Upper lobe of left lung (tissue), 6 donors: ENCODE measurements around the gene ADI1. TPM values are rescaled to one million over a fixed set of nuclear protein-coding genes. Genes with fewer than 3 reads are reported as not detected.

Source experiments
- ATAC-seq, 2 donors: fragments of 200-7000 bp; cut with Tn5 transposase; one replicate each; pipeline ENCODE4 v1.9.1; 2022; ENCODE audit warnings: mild to moderate bottlenecking in 2 of 2, moderate library complexity in 2 of 2; ENCODE audit not compliant: low FRiP score in 2 of 2
- DNase-seq, 2 donors: peaks; one replicate each; pipeline ENCODE4 v3.0.0-alpha.2; 2019 to 2020
- H3K27ac ChIP-seq, 4 donors: fragments of 200-600 bp; sonication (generic); one replicate each; pipeline ENCODE4 v1.5.1; 2016 to 2019
- H3K27me3 ChIP-seq, 4 donors: fragments of 200-600 bp; sonication (generic); one replicate each; pipeline ENCODE4 v1.5.1; 2017 to 2019
- H3K36me3 ChIP-seq, 4 donors: fragments of 200-600 bp; sonication (generic); one replicate each; pipeline ENCODE4 v1.5.1; 2016 to 2019
- H3K4me1 ChIP-seq, 4 donors: fragments of 200-600 bp; sonication (generic); one replicate each; pipeline ENCODE4 v1.5.1; 2018 to 2019
- H3K4me3 ChIP-seq, 4 donors: fragments of 200-600 bp; sonication (generic); one replicate each; pipeline ENCODE4 v1.5.1; 2017 to 2019; ENCODE audit warnings: mild to moderate bottlenecking in 2 of 4, moderate library complexity in 1 of 4
- H3K9me3 ChIP-seq, 4 donors: fragments of 200-600 bp; sonication (generic); one replicate each; pipeline ENCODE4 v1.5.1; 2018 to 2019
- CTCF ChIP-seq, 6 experiments: fragments of 450-650 bp in 4 of 6; fragments of 200-600 bp in 2 of 6; sonication (generic) in 2 of 6; IDR thresholded peaks; one replicate each; pipeline ENCODE4 v1.5.1; 2016 to 2019; ENCODE audit warnings: antibody characterized with exemption in 6 of 6
- EP300 ChIP-seq, 4 donors: sonication (generic); formaldehyde crosslinking; IDR thresholded peaks; one replicate each; pipeline ENCODE4 v1.5.1; 2017; ENCODE audit warnings: antibody characterized with exemption in 4 of 4, control low read depth in 2 of 4
- POLR2A ChIP-seq, 4 donors: fragments of 450-650 bp; IDR thresholded peaks; one replicate each; pipeline ENCODE4 v1.5.1; 2016 to 2017; ENCODE audit warnings: antibody characterized with exemption in 4 of 4, mild to moderate bottlenecking in 2 of 4
- POLR2AphosphoS5 ChIP-seq, 2 donors: sonication (generic); formaldehyde crosslinking; IDR thresholded peaks; one replicate each; pipeline ENCODE4 v1.5.1; 2017; ENCODE audit warnings: antibody characterized with exemption in 2 of 2
- WGBS, 2 donors: methylation state at CpG; one replicate each; pipeline ENCODE4 v1.1.5; 2017 to 2018; 5-methylcytosine and 5-hydroxymethylcytosine counted together
- total RNA-seq, 6 donors: library from RNA; depleted of rRNA in 4 of 6; stranded (reverse); fragments of >200 nt in 4 of 6; gene quantifications; one replicate each; pipeline versions ENCODE4 v1.1.0 to v1.2.1, GENCODE V29; 2016 to 2021
- donor health status: DM: no; HTN: no; CAD: no; lungs with moderate emphysema.
- donor health status: DM: no; HTN: yes; CAD: no; lungs with severe emphysema.

The ADI1 gene
- total RNA-seq, 6 donors from 2014 or later: 40.9 to 87.3 (median 77.3) TPM

GRCh38 chr2:3545788-3546478, 26.6 kb upstream of the ADI1 start:
- no peak for DNase-seq
- H3K27me3 ChIP-seq: no peaks in the 10 kb centered on the region
- 93 to 94% methylated on average over 10 of the region's 10 CpGs for whole genome bisulfite sequencing, 2 donors

GRCh38 chr2:3543023-3543683, 23.8 kb upstream of the ADI1 start:
- no peak overlapping the region for H3K4me3 ChIP-seq
- H3K4me1 ChIP-seq: no peaks in the 10 kb centered on the region
- DNase-seq (no peak), ATAC-seq (no peak)
- H3K27ac ChIP-seq: no peak overlapping the region
- H3K36me3 ChIP-seq: peaks cover 25 to 83% (median 61%) of the 10 kb centered on the region in 4 donors
- no peaks in the 10 kb centered on the region for H3K9me3 ChIP-seq
- TF ChIP-seq POLR2AphosphoS5 (IDR thresholded peaks at IDR 0.05) (no peak), POLR2A (IDR thresholded peaks at IDR 0.05) (no peak), EP300 (IDR thresholded peaks at IDR 0.05) (no peak), CTCF (IDR thresholded peaks at IDR 0.05) (no peak)
- no peaks in the 10 kb centered on the region for H3K27me3 ChIP-seq
- WGBS, 2 donors: 81 to 82% methylated on average over 6 of the region's 6 CpGs

More at GRCh38 chr2:3545788-3546478, 26.6 kb upstream of the ADI1 start:
- Histone ChIP-seq H3K4me1 (no peaks in the 10 kb centered on the region), H3K27ac (no peak overlapping the region), H3K4me3 (no peak overlapping the region), H3K36me3 (peaks cover 42 to 100% (median 79%) of the 10 kb centered on the region in 4 donors), H3K9me3 (no peaks in the 10 kb centered on the region)
- ATAC-seq: no peak
- TF ChIP-seq POLR2A (IDR thresholded peaks at IDR 0.05): no peak
- TF ChIP-seq POLR2AphosphoS5 (IDR thresholded peaks at IDR 0.05): no peak
- TF ChIP-seq CTCF (IDR thresholded peaks at IDR 0.05): no peak
- no peak for TF ChIP-seq EP300 (IDR thresholded peaks at IDR 0.05)

GRCh38 chr2:3542107-3542506, 22.8 kb upstream of the ADI1 start:
- Histone ChIP-seq H3K4me3 (no peak overlapping the region), H3K27ac (no peak overlapping the region), H3K4me1 (no peaks in the 10 kb centered on the region), H3K36me3 (peaks cover 24 to 72% (median 51%) of the 10 kb centered on the region in 4 donors), H3K9me3 (no peaks in the 10 kb centered on the region), H3K27me3 (no peaks in the 10 kb centered on the region)
- DNase-seq (no peak), ATAC-seq (no peak)
- TF ChIP-seq EP300 (IDR thresholded peaks at IDR 0.05) (no peak), POLR2AphosphoS5 (IDR thresholded peaks at IDR 0.05) (no peak), POLR2A (IDR thresholded peaks at IDR 0.05) (no peak), CTCF (IDR thresholded peaks at IDR 0.05) (no peak)
- WGBS, 2 donors: 91 to 95% methylated on average over 5 of the region's 5 CpGs

GRCh38 chr2:3539836-3540235, 20.5 kb upstream of the ADI1 start:
- Histone ChIP-seq H3K27ac (no peak overlapping the region), H3K4me1 (peaks cover 7 to 20% (median 15%) of the 10 kb centered on the region in 4 donors), H3K4me3 (no peak overlapping the region), H3K36me3 (peaks cover 10 to 50% (median 29%) of the 10 kb centered on the region in 4 donors), H3K27me3 (no peaks in the 10 kb centered on the region), H3K9me3 (no peaks in the 10 kb centered on the region)
- DNase-seq (no peak), ATAC-seq (no peak)
- 81 to 94% methylated on average over 9 of the region's 9 CpGs for WGBS, 2 donors
- no peak for TF ChIP-seq EP300 (IDR thresholded peaks at IDR 0.05)
- TF ChIP-seq POLR2A (IDR thresholded peaks at IDR 0.05): no peak
- TF ChIP-seq POLR2AphosphoS5 (IDR thresholded peaks at IDR 0.05): no peak
- no peak for TF ChIP-seq CTCF (IDR thresholded peaks at IDR 0.05)
